Cortex of kidney (tissue), 1 donor: Measurements from ENCODE around the gene MORC2.

Experiments
- DNase-seq: peaks from one replicate; lab custom pipeline; 2025; lab: John Stamatoyannopoulos, UW

Gene MORC2

DNA sequence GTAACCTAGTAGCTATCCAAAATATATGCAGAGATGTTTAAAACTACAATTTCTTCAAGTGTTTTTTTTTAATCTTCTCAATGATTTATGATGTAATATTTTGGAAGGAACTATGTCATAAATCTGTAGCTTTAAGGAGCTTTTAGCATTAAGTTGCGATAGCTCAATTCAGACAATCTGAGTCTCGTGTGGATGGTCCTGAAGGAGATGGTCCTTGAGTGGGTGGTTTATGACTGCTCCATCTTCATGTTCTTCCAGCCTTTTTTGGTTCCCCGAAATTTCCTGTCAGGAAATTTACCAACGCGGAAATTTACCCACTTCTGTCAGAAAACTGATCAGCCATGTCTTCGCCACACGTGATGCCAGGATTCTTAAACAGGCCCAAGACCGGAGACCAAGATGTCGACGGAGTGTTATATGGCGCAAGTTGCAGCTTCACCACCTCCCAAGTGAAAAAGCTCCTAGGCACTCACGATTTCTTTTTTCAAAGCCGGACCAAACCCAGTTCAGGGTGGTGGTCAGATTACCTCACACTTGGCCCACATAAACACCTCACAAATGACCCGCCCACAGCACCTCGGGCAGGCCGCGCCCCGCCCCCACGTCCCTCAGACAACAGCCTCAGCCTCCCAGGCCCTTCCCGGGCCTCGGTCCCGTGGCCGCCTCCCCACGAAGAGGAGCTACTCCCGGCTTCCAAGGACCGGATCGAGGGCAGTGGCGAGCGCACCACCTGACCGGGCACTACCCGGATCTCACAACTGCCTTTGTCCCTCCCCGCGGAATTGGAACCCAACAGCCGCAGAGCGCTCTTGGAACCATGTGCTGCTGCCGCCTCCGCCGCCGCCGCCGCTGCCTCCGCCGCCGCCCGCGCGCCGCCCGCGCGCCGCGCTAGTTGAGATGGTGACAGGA lies at the start of gene MORC2:
Gene MORC2 (minus strand): TSS at position 760 of the 909 bp plus-strand sequence. CDS start 885 bp downstream, outside the sequence.
- DNase-seq, result no peak

DNA sequence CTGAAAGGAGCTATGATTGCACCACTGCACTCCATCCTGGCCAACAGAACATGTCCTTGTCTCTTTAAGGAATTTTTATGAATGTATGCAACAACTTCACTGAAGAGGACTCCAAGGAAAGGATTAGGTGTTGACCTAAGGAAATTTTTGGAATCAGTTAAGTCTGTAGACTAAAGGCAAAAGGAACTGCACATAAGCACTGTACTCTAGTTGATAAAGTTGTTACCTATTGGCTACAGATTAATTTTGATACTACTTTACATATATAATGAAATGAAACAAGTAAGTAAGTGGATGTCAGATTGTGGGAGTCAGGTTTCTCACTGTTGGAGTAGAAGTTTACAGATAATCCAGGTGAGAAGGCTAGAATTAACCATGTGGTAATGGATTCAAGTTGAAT lies 37.0 kb upstream of the MORC2 start:
- DNase-seq, result no peak

DNA sequence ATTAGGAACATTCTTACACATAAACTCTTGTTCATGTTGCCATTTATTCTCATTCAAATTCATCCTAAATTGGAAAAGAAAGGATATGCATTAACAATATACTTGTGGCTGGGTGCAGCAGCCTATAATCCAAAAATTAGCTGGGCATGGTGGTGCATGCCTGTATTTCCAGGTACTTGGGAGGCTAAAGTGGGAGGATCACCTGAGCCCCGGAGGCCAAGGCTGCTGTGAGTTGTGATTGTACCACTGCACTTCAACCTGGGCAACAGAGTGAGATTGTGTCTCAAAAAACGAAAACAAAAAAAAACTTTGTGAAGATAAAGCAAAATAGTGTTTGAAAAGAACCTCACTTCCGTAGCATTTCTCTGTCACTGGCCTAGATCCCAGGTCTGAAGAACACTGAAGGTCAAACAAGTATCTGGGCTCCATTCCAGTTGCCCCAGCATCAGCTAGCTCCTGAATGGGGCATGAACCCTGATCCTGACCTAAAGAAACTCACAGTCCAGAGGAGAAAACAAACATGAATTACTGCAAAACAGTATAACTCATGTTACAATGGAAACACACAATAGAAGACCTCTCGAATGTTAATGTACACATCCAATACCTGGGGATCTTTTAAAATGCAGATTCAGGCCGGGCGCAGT lies 32.7 kb upstream of the MORC2 start:
- no peak for DNase-seq

DNA sequence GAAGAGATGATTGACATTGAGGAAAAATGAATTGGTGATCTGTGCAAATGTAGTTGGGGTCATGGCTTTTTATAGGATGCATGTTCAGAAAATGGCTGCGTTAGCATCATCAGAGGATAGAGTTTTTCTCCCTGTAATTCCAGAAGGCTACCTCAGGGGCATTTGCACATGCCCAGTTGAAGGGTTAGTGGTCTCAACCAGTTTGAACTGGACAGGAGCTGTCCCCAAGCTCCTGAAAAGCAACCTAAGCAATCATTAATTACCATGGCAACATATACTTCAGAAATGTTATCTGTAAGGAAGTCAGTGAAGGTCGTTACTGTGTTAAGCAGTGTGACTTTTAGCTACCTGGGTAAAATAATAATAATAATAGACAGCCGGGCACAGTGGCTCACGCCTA lies 29.8 kb upstream of the MORC2 start:
- DNase-seq, result no peak

DNA sequence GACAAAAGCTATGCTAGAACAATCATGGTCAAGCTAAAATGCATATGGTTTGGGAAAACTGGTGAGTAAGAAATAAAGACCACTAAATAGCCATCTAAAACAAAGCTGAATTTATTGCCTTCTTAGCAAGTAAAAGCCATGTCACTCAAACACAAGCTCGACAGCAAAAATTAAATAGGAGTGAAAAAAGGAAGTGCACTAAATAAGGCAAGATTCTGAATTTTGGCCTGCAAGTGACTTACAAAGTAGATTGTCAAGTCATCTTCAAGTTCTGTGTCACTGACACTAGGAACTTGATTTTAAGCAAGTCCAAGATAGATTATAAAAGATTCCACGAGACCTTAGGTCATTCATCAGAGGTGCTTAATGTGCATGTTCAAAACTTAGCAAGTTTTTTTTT lies 27.9 kb upstream of the MORC2 start:
- no peak for DNase-seq

DNA sequence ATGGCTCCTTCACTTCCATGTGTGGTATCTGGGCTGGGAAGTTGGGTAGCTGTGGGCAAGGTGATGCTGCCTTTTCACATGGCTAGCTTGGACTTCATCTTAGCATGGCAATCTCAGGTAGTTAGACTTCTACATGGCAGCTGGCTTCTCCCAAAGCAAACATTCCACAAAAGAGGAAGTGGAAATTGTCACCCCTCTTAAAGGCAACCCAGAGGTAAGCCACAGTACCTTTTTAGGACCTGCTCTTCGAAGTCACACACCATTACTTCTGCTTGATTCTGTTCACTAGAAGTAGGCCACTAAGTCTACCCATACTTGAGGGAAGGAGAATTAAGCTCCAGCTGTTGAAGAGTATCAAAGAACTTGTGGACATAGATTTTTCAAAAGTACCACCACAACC lies 26.4 kb upstream of the MORC2 start:
- DNase-seq, result no peak

DNA sequence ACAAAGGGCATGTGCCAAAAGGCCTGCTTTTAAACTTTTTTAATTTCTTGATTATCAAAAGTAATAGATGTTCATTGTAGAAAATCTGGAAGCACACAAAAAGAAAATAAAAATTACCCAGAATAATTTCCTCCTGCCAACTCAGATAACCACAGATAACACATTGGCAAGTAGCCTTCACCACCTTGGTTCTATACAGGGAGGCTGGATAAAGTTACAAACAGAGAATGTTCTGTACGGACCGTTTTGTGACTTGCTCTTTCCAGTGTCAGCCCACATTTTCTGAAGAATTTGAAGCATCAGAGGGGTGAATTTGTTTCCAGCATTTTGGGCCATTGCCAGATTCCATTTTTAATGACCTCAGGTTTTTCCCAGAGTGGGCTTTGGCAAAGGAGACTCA lies 24.0 kb upstream of the MORC2 start:
- DNase-seq, result no peak

DNA sequence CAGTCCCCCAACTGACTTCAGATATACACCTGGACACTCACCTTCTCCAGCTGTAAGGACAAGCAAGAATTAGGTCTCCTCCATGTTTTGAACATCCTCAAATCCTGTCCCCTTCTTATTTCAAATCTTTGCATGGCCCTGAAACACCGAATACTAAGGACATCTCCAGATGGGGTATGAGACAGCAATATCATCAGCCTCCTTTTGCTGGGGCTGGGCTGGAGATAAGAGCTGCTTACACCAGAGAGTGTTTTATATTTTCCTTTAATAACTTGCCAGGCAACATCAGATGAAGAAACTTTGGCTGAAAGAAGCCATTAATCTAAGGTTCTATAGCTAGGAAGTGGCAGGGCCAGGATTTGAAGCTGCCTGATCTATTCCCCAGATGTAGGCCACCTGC lies 22.1 kb upstream of the MORC2 start:
- DNase-seq, result no peak

DNA sequence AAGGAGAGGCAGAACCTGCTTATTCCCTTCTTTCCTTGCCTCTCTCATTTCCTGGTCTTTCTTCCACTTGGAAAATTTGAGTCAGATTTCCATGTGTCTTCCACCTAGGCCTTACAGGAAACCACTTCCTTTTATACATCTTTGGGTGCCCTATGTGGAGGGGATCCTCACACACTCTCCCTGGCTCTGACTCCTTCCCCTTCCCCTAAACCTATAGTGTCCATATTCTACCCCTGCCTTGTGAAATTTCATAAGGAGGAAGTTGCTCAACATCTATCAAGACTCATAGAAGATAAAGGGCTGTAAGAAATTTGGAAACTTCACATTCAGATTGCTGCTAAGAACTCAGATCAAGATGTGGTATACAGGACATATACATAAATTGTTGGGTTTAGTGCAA lies 20.9 kb upstream of the MORC2 start:
- no peak for DNase-seq

DNA sequence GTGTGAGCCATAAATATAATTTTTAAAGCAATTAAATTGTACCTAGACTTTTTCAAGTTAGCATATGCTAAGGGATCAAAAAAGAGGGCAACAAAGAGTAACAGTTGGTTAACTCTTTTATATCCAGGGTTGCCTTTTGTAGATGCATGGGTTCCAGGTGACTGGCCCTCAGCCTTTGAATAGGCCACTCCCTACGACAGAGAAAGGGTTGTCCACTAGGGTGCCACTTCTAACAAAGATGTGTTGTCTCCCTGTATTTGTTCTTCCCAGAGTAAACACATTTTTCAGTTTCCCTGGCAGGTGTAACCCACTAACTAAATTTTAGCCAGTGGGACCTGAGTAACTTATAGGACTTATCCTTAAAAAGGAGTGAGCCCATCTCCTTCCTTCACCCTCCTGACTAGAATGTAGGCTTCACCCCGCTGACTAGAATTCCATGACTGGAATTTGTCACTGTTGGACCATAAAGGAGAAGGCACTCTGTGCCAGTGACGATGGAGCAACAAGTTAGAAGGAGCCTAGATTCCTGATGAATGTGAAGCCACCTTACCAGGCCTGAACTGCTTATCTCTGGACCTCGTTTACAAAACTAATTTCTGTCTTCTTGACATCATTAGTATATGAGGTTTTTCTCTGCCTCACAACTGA lies 17.1 kb upstream of the MORC2 start:
- no peak for DNase-seq

DNA sequence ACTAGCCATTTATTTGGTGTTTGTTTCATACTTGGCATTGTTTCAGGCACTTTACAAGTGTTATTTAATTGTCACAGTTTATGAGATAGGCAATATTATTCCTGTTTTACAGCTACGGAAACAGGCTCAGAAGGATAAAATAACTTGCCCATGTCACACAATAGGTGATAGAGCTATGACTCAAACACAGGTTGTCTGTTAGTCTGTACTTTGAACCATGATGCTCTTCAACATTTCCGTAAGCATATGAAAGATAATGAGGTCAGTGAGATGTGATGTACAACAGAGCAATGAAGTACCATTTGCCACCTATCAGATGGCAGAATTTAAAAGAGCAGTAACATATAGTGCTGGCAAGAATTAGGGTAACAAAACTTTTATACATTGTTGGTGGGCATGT lies 15.7 kb upstream of the MORC2 start:
- DNase-seq, result no peak

DNA sequence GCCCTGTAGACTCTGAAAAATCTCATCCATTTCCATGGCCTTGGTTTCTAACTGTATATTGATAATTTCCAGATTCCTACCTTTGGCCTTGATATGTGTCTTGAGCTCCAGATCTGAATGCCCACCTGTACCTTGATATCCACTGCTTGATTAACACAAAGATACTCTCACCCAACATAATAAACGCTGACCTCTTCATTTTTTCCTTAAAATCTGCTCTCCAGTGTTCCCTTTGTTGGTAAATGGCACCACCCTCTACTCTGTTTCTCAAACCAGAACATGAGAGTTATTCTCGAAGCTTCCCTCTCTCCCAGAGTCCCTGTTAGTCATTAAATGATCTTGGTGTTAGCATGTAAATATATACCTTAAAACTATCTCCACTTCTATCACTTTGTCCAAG lies 13.9 kb upstream of the MORC2 start:
- DNase-seq, result no peak

DNA sequence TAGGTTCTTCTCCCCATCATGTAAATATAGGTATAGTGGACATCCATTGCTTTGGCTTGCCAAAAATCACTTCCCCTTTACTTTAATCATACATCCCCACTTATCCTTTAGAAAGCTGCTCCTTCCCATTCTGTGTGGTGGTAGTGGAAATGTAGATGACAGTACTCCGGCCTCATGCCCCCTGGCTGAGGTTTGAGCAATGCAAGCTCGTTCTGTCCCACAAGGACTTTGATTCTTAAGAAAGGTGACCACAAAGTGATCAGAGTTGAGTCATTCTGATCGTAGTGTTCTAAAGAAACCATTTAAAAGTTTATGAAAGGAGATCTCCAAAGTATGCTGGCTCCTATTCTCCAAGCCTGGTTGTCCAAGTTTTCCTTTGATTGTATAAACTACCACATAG lies 11.4 kb upstream of the MORC2 start:
- no peak for DNase-seq

DNA sequence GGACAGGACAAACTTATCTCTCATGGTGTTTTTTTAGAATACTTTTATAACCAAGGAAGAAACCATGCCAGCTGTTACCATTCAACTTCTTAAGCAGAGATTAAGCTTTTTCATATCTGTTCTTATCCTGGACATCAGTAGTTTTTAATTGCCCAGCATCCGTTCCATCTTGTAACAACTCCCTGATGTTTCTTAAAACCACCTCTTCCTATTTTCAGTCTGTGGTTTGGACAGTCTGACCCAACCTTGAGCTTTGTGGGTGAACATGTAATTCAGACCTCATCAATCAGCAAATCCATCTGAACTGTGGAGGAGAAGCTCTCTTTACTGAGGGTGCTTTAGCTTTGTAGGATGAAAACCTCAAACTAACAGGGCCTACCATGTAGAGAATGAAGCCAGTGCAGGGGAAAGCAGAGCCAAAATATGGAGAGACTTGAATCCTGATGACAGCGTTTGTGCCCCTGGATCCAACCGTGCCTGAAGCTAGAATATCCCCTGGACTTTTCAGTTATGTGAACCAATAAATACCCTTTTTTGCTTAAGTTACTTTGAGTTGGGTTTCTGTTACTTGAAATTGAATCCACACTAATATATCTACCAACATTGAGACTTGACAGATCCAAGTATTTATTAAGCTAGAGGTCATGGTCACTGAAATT lies 9.9 kb upstream of the MORC2 start:
- DNase-seq, result no peak

DNA sequence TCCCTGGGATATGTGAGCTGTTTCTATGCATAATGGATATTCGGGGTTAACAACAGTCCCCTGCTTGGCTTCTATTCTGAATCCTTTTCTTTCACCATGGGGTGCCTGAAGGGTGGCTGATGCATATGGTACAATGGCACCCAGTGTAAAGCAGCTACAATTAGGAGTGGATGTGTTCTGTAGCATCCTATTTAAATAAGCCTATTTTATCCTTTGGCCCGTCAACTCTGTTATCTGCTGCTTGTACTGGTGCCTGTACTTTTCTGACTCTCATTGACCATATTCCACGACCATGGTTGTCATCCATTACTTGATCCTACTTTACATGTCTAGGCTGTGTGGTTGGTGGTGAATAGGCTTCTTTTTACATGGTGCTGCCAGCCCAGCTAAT lies 1.8 kb upstream of the MORC2 start:
- DNase-seq, result no peak

DNA sequence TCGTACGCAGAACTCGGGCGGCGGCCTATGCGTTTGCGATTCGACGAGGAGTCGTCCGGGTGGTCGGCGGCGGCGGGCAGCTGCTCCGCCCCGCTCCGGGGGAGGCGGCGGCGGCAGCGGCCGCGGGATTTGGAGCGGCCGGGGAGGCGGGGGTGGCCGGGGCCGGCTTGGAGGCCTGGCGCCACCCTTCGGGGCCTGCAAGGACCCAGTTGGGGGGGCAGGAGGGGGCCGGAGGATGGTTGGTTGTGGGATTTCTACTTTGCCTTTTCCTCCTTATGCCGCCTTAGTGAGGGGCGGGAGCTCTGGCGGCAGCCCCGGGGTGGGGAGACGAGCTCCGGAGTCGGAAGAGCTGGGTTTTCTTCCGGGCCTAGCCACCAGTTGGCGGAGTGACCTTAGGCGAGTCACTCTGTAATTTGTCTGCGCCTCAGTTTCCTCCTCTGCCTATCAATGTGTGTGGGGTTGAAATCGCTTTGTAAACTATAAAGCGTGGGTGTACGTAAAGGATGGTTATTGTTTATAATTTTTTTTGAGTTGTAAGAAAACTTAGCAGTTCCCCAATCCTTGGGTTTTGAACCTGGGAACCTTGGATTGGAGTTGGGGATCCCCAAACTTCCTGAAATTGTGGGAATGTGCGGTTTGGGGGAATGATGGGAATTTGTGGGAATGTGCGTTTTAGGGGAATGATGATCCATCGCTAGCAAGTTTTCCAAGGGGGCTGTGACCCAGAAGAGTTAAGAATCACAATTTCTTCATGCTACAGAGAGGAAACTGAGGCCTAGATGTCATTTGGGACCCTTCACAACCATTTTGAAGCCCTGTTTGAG lies 1.2 kb upstream of the MORC2 start:
- DNase-seq, result no peak

DNA sequence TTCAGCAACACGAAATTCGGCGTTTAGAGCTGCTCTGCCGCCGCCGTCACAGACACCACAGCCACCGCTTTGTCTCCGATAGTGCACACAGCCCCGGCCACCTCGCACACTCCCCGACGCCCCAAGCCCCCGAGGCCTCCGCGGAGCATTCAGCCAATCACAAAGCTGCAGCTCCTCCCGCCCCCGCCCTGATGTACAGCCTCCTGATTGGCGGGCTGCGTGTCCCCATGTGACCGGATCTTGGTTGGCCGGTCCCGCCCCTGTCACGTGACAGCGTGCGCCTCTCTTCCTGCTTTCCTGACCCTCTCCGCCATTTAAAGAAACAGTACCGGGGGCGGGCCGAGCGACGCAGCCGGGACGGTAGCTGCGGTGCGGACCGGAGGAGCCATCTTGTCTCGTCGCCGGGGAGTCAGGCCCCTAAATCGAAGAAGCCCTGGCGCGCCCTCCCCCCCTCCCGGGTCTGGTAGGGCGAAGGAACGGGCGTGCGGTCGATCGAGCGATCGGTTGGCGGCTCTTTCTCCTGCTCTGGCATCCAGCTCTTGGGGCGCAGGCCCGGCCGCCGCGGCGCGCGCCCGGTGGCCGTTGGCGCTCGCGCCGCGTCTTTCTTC lies 454 bp upstream of the MORC2 start, which contains the start of gene TUG1:
Gene TUG1 (plus strand): TSS at position 342 of the 608 bp plus-strand sequence.
- peak; percentile 55 for DNase-seq

DNA sequence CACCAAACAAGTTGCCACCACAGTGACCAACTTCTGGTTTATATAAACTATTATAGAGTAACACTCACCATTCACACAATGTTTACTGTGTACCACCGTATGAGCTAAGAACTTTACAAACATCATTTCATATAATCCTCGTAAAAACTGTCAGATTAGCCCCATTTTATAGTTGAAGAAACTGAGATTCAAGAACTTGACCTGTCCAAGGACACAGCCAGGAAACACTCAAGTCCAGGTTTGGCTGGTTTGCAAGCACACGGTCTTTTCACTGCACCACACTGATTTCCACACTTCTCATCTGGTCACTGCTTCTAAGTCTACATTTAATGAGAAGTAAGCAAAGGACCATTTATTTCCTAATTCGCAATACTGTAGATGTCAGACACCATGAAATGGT lies 3.7 kb downstream of the MORC2 start:
- no peak for DNase-seq

DNA sequence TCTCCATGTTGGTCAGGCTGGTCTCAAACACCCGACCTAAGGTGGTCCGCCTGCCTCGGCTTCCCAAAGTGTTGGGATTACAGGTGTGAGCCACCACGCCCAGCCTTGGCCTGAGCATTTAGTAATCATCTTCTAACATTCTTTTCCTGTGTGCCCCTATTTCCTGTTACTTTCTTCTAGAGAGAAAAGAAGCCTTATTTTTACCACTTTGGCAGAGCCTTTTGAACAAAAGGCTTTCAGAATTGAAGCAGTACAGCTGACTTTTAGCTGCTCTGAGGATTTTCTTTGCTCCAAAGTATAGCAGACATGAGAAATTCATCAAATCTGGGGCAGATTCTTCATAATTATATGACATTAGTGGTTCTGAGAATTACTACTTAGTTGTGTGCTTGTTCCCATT lies 13.4 kb downstream of the MORC2 start:
- no peak for DNase-seq

DNA sequence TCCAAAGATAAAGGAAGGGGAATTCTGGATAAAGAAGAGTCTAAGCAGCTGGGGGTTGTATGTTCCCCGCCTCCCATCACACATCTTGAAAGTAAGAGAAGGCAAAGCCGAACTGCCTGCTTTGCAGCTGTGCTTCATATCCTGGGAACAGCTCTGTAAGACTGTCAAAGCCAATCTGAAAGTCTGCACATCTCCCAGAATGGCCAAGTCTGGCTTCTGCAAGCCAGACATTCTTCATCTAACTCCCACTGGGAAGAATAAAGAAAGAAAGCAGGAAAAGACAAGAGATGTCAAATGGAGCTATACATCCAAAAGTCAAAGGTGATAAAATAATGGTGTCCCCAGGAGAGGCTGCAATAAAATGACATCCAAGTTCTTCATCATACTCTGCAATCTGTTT lies 15.4 kb downstream of the MORC2 start:
- DNase-seq, result no peak
